Measurements from ENCODE around the gene ZG16B. TPM values are rescaled to one million over a fixed set of nuclear protein-coding genes. Genes with fewer than 3 reads are reported as not detected.

Gene ZG16B
- total and polyA plus RNA-seq, 2 donors (not counting 1 experiment from before 2014, with no cell fraction given), result not detected

DNA sequence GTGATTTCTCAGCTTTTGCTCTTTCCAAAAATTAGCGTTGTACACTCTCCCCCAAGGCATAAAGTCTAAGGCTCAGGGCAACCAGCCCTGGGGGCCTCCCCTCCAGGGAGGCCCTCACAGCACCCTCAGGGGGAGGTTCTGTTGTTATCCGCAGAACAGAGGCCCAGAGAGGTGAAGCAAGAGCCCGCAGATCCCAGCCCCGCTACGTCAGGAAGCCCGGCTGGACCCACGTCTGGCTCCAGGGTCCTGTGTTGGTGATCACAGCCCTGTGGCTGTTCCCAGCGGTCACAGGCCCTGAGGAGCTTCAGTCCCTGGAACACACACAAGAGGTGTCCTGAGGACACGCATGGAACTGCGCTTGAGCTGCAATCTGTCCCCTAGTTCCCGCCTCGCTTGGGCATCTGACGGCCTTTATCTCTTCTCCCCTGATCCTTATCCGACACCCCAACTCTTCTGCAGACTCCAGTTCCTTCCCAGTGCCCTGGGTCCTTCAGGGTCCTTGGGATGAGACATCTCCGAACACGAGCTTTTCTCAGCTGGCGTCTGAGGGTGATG, 1.1 kb upstream of the ZG16B start:
- Histone ChIP-seq H3K27me3 (replicated peaks in 1 of 4; ENCODE audit: control extremely low read depth in 1 of 4, control insufficient read depth in 3 of 4, insufficient read depth in 4 of 4, low read length in 3 of 4) (peaks cover 0 to 29% (median 5%) of the 10 kb centered on the region in 4 experiments), H3K9me3 (ENCODE audit: control extremely low read depth in 1 of 3, control insufficient read depth in 2 of 3, insufficient read depth in 1 of 3, low read length in 2 of 3) (no peaks in the 10 kb centered on the region), H3K36me3 (replicated peaks in 1 of 2; ENCODE audit: control extremely low read depth in 1 of 2, control insufficient read depth in 1 of 2, extremely low read depth in 1 of 2, insufficient read depth in 2 of 2, low read length in 1 of 2) (no peaks in the 10 kb centered on the region), H3K4me1 (ENCODE audit: control insufficient read depth in 2 of 2, insufficient read depth in 2 of 2, low read length in 2 of 2) (no peaks in the 10 kb centered on the region), H4K20me1 (ENCODE audit: control insufficient read depth, insufficient read depth, low read length, poor library complexity, severe bottlenecking) (no peaks in the 10 kb centered on the region), H3K27ac (ENCODE audit: low read length in 2 of 2) (no peak overlapping the region), H3K4me3 (ENCODE audit: control extremely low read depth in 1 of 5, extremely low read depth in 1 of 5, insufficient read depth in 1 of 5, low read depth in 2 of 5, low read length in 4 of 5) (no peak overlapping the region), H3K4me2 (replicated peaks; ENCODE audit: low read depth, low read length, poor library complexity, severe bottlenecking) (no peak overlapping the region), H2AFZ (ENCODE audit: insufficient read depth, low read depth, low read length, poor library complexity, severe bottlenecking) (no peak overlapping the region), H3K79me2 (ENCODE audit: control insufficient read depth, insufficient read depth, low read length) (no peaks in the 10 kb centered on the region), H3K9ac (ENCODE audit: low read length) (no peak overlapping the region)
- POLR2A ChIA-PET, result no interaction called here
- Mint-ChIP-seq H3K27me3 (peaks cover 14% of the 10 kb centered on the region), H3K9me3 (ENCODE audit: insufficient read depth) (no peaks in the 10 kb centered on the region), H3K4me1 (no peaks in the 10 kb centered on the region), H3K27ac (no peak overlapping the region), H3K4me3 (no peak overlapping the region)
- 91% methylated on average over 16 of the region's 17 CpGs for WGBS (ENCODE audit: insufficient coverage)
- CTCF ChIA-PET, result no interaction called here
- intact Hi-C loops (cut with micrococcal nuclease), result no loop called here
- DNase-seq (no peak), ATAC-seq (ENCODE audit: low read depth) (no peak)
- no peak for TF ChIP-seq EZH2 (IDR thresholded peaks at IDR 0.05; ENCODE audit: borderline replicate concordance, insufficient read depth, low read depth, low read length, poor library complexity, severe bottlenecking)
- TF ChIP-seq, protein P1, sequence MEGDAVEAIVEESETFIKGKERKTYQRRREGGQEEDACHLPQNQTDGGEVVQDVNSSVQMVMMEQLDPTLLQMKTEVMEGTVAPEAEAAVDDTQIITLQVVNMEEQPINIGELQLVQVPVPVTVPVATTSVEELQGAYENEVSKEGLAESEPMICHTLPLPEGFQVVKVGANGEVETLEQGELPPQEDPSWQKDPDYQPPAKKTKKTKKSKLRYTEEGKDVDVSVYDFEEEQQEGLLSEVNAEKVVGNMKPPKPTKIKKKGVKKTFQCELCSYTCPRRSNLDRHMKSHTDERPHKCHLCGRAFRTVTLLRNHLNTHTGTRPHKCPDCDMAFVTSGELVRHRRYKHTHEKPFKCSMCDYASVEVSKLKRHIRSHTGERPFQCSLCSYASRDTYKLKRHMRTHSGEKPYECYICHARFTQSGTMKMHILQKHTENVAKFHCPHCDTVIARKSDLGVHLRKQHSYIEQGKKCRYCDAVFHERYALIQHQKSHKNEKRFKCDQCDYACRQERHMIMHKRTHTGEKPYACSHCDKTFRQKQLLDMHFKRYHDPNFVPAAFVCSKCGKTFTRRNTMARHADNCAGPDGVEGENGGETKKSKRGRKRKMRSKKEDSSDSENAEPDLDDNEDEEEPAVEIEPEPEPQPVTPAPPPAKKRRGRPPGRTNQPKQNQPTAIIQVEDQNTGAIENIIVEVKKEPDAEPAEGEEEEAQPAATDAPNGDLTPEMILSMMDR (IDR thresholded peaks at IDR 0.05), result no peak

DNA sequence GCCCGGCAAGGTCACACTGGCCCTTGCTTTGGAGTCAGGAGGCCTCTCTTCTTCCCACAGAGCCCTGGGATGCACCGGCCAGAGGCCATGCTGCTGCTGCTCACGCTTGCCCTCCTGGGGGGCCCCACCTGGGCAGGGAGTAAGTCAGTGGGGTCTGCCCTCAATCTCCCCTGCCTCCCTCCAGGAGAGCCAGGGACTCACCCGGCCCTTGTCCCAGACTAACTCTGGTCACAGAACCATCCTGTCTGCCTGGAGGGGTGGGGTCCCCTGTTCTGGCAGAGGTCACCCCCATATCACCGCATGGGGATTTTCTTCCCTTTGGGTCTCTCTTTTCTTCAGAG, 222 bp downstream of the ZG16B start:
- POLR2A ChIA-PET, result no interaction called here
- Histone ChIP-seq H3K27ac (ENCODE audit: low read length in 2 of 2) (no peak overlapping the region), H3K4me2 (replicated peaks; ENCODE audit: low read depth, low read length, poor library complexity, severe bottlenecking) (no peak overlapping the region), H3K27me3 (replicated peaks in 1 of 4; ENCODE audit: control extremely low read depth in 1 of 4, control insufficient read depth in 3 of 4, insufficient read depth in 4 of 4, low read length in 3 of 4) (peaks cover 0 to 29% (median 5%) of the 10 kb centered on the region in 4 experiments), H3K4me3 (ENCODE audit: control extremely low read depth in 1 of 5, extremely low read depth in 1 of 5, insufficient read depth in 1 of 5, low read depth in 2 of 5, low read length in 4 of 5) (no peak overlapping the region), H3K36me3 (replicated peaks in 1 of 2; ENCODE audit: control extremely low read depth in 1 of 2, control insufficient read depth in 1 of 2, extremely low read depth in 1 of 2, insufficient read depth in 2 of 2, low read length in 1 of 2) (no peaks in the 10 kb centered on the region), H4K20me1 (ENCODE audit: control insufficient read depth, insufficient read depth, low read length, poor library complexity, severe bottlenecking) (no peaks in the 10 kb centered on the region), H3K79me2 (ENCODE audit: control insufficient read depth, insufficient read depth, low read length) (no peaks in the 10 kb centered on the region), H3K4me1 (ENCODE audit: control insufficient read depth in 2 of 2, insufficient read depth in 2 of 2, low read length in 2 of 2) (no peaks in the 10 kb centered on the region), H3K9me3 (ENCODE audit: control extremely low read depth in 1 of 3, control insufficient read depth in 2 of 3, insufficient read depth in 1 of 3, low read length in 2 of 3) (no peaks in the 10 kb centered on the region), H2AFZ (ENCODE audit: insufficient read depth, low read depth, low read length, poor library complexity, severe bottlenecking) (no peak overlapping the region), H3K9ac (ENCODE audit: low read length) (no peak overlapping the region)
- no peak overlapping the region for H3K4me3 Mint-ChIP-seq
- H3K9me3 Mint-ChIP-seq (ENCODE audit: insufficient read depth), result no peaks in the 10 kb centered on the region
- TF ChIP-seq, protein P1 (IDR thresholded peaks at IDR 0.05), result no peak
- TF ChIP-seq EZH2 (IDR thresholded peaks at IDR 0.05; ENCODE audit: borderline replicate concordance, insufficient read depth, low read depth, low read length, poor library complexity, severe bottlenecking), result no peak
- ATAC-seq (ENCODE audit: low read depth), result no peak
- H3K27me3 Mint-ChIP-seq, result peaks cover 18% of the 10 kb centered on the region
- no peak overlapping the region for H3K27ac Mint-ChIP-seq
- no peak for DNase-seq
- intact Hi-C loops (cut with micrococcal nuclease), result no loop called here
- CTCF ChIA-PET, result no interaction called here
- no peaks in the 10 kb centered on the region for H3K4me1 Mint-ChIP-seq
- WGBS (ENCODE audit: insufficient coverage), result 84% methylated on average over 5 of the region's 5 CpGs
